Dermis microvascular lymphatic vessel endothelial cell (primary cell): Measurements from ENCODE around the gene ANKS1A. TPM values are rescaled to one million over a fixed set of nuclear protein-coding genes. Genes with fewer than 3 reads are reported as not detected.

Experiments used
- DNase-seq, 2 donors: peaks; one replicate each; pipeline versions ENCODE4 v3.0.0 to v3.0.0-alpha.2; 2010; ENCODE audit warnings: low read depth in 2 of 2
- total RNA-seq: library from RNA; depleted of rRNA; stranded (reverse); fragments of >200 nt; gene quantifications from 2 replicates; pipeline ENCODE4 v1.2.1, GENCODE V29; 2014

Gene ANKS1A
- total RNA-seq, 1 donor from 2014 or later = 20.0 TPM

DNA sequence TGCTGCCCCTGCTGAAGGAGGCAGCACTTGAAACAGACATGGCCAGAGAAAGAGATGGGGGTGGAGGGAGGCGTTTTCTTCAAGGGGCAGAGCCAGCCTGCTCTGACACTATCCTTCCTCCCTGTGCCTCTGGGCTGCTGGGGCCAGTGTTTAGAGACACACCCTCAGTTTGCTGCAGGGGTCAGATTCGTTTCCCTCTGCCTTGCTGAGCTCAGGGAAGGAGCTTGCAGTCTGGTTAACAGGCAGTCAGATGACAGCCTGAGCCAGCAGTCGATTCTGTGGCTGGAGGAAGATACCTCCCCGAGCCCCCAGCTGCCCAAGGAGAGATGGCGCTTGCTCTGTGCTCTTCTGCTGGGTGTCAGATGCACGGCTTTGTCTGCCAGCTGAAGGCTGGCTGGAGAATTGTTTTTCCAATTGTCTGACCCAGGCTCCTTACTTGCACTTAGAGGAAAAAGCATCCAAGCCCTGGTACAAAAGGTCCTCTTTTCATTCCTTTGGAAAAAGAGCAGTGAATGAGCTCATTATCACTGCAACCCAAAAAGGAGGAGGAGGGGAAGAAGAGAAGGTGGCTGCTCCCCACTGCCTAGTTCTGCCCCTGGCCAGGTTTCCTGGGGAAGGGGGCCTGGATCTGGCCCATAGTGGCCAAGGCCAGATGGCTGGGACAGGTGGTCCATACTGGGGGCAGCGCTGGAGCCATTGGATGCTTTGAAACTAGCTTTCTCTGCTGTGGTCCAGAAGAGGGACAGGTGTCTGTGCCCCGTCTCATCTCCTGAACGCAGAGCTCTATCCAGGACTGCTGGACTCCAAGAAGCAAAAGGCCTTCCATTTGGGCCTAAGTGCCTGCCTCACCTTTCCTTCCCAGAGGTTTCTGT is 163.9 kb downstream of the ANKS1A start:
- peak in 1 of 2 donors; percentile 16 for DNase-seq

DNA sequence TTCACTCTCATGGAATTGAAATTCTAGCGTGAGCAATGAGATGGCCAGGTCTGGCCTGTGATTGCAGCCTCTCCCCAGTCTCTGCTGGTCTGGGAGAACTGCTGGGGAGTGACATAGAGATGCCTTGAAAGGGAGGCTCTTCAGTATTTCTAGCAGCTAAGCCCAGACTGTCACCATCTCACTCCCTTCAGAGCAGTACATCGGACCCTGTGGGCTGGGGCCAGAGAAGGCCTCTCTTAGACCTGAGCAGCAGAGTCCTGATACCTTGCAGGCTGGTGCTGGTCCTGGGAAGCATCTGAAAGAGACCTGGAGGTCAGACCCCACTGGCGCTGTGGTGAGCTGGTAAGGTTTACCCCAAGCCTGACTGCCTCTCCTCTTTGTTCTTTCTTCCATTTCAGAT is 164.6 kb downstream of the ANKS1A start:
- no peak for DNase-seq

GRCh38 chr6:35054106-35054742 is 165.2 kb downstream of the ANKS1A start:
- DNase-seq = no peak

DNA sequence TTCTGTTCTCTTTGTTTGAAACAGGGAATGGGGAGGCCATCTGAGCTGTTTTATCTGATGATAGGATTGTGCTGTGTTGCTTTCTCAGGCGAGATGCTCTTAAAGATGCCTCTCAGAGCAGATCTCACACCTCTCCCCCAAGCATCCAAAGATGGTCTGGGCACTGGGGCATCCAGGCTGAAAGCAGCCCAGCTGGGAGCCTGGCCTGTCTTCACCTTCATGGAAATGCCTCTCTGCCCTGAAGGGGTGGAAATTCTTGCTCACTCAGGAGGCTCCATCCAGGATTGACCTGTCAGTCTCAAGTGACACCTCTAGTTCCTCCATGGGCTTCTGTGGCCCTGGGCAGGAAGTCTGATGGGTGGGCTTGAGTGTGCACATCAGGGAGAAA is 165.7 kb downstream of the ANKS1A start:
- DNase-seq = no peak

DNA sequence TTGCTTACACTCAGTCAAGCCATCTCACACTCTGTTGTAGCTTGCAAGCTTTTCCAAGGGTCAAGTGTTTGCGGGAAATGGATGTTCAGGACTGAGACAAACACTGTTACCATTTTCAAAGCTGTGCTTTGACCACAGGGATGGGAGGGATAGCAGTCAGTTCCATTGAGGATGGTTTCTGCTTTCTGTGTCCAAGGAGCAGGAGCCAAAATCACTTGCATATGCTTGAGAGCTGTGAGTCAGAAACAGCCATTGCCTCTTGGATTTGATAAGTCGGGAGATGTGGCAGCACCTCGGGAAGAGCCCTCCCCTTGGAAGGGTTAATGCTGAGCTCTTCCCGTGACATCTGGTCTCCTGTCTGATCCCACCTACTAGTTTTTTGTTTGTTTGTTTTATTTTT is 166.8 kb downstream of the ANKS1A start:
- DNase-seq = no peak

DNA sequence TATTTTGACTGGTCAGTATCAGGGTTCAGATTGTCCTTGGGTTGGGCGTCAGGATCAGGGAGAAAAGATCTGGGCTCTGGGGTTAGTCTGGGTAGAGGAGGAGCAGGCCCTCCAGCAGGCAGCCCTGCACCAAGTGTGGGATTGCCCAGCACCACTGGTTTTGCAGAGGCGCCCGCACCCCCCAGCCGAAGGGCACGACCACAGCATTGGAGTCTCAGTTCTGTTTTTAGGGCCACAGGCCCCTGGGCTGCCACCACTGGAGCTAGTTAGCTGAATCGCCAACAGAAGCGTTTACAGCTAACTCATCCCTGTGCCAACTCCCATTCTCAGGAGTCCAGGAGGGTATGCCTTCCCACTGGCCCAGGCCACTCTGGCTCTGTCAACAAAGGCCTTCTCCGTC is 167.9 kb downstream of the ANKS1A start:
- DNase-seq = no peak

GRCh38 chr6:35057449-35058357 is 168.6 kb downstream of the ANKS1A start:
- DNase-seq = no peak

GRCh38 chr6:35058358-35058675 is 169.3 kb downstream of the ANKS1A start:
- no peak for DNase-seq

- no peak for DNase-seq
Observed at GRCh38 chr6:35058865-35059522, 169.9 kb downstream of the ANKS1A start.

DNA sequence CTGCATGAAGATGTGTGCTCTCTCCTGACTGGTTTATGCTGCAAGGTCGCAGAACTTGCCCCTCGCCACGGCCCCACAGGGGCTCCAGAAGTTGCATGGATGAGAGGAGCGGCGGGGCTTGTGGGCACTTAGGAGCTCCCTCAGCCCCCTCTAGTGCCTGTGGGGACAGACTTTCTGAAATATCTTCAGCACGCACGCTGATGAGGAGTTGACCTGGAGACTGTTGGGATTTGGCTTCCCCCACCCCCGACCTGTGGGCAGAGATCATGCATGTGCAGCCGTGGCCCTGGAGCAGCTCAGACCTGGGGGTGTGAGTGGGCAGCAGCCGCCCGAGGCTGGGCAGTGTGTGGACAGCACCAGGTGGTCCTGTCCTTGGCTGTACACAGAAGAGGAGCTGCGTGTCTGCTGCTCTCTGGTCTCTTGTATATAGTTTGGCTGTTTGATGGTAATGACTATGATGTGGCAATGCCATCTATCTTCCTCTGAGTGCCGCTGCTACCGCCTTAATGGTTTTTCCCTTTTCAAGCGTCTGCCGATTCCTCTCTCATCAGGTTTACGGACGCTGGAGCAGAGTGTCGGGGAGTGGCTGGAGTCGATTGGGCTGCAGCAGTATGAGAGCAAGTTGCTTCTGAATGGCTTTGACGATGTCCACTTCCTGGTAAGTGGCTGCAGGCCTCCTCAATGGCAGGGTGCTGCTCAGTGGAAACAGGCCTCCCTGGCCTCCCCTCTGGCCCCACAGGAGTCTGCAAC is 170.7 kb downstream of the ANKS1A start:
- no peak for DNase-seq

DNA sequence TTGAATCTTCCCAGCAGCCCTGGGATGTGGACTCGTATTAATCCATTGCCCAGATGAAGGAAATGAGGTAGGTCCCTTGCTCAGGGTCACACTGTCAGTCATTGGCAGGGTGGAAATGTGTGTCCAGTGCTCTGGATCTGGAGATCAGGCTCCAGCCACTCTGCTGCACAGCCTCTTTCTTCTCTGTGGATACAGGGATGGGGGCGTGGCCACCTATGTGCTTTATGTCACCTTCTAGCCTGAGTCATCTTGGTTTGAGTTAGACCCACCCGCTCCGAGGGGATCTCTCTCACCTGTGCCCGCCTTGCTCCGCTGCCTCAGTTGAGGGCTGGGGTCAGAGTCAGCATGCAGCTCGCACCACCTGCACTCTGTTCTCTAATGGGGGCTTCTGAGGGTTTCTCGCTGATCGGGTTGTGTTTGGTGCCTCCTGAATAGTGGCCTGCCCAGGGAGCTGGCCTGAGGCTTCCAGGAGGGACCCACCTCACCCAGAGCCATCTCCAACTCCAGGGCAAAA is 172.1 kb downstream of the ANKS1A start:
- no peak for DNase-seq

DNA sequence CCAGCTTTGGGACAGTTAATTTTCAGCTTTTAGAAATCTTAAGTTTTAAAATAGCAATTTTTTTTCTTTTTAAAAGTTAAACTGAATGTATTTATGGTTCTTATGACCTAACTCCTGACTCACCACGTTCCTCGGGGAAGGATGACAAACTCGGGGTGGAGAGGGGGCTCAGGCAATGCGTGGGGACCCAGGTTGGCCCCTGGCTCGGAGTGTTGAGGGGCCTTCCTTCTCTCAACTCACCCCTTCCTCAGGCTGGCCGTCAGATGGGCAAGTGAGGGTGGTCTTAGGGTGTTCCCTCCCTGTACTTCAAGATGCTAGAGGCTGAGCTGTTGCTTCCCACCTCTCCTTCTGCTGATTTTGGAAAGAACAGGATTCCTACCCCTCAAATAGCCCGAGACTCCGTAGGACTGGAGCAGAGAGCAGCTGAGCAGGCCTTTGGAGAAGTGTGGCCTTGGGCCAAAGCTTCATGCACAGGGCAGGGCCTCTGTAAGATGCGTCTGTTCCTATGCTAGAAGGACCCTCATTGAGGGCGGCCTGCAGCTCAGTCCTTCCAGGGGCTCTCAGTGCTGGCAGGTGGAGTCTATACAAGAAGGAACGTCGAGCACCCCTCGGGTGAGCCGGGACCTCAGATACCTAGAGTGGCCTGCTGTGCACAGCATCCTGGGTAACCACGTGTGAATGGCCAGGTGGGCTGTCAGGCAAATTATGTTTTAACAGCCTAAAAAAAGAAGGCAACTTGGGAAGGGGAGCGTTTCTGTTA is 172.8 kb downstream of the ANKS1A start:
- no peak for DNase-seq

GRCh38 chr6:35062676-35063574 is 173.9 kb downstream of the ANKS1A start:
- DNase-seq = no peak

- DNase-seq = no peak
Observed at GRCh38 chr6:35063701-35064280, 174.7 kb downstream of the ANKS1A start.

- no peak for DNase-seq
Observed at GRCh38 chr6:35064290-35064689, 175.2 kb downstream of the ANKS1A start.

GRCh38 chr6:35064757-35065440 is 175.8 kb downstream of the ANKS1A start:
- DNase-seq = no peak

DNA sequence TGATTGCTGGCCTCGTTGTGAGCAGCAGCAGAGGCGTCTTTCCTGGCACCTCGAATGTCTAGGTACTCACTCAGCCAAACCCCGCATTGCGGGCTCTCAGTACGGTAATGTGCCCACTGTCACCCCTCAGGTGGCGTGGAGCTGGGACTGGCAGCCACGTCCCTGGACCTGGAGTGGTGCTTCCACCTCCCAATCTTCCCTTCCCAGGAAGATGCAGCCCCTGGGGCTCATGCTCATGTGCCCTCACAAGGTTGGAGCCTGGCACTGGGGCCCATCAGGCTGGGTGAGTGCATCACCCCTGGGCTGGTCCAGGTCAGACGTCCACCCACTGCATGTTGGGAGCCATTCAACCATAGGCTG is 176.4 kb downstream of the ANKS1A start:
- DNase-seq = no peak

DNA sequence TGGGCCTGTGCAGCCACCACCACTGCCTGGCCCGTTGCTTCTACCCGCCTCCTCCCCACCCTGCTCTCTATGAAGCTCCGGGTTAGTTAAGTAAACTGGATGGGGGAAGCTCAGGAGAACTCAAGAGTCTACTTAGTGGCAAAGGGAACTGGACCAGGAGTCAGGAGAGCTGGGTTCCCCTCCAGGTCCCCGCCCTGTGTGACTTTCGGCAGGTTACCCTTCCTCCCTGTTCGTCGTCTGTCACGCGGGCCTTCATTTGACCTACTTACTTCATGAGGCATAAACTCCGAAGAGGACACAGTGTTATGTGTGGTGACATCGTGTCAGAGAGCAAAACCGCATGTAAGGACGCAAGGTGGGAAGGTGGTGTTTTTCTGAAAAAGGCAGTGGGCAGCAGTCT is 176.8 kb downstream of the ANKS1A start:
- no peak for DNase-seq
